Breast epithelium (tissue), 3 donors: ENCODE measurements around the gene AMIGO1.

Experiments
- CTCF ChIP-seq, 3 donors: fragments of 450-650 bp; IDR thresholded peaks; one replicate each; pipeline ENCODE4 v1.5.1; 2016 to 2017; ENCODE audit warnings: antibody characterized with exemption in 3 of 3, mild to moderate bottlenecking in 3 of 3, moderate library complexity in 3 of 3
- POLR2A ChIP-seq: fragments of 450-650 bp; IDR thresholded peaks from one replicate; pipeline ENCODE4 v1.6.1; 2016; ENCODE audit warnings: antibody characterized with exemption, mild to moderate bottlenecking, moderate library complexity

GRCh38 chr1:109522026-109522425 lies 12.5 kb upstream of the AMIGO1 start:
- TF ChIP-seq CTCF (IDR thresholded peaks at IDR 0.05), result no peak
- TF ChIP-seq POLR2A, result no peak
